Hepatocyte (in vitro differentiated cells): ENCODE measurements around the gene AFAP1. TPM values are rescaled to one million over a fixed set of nuclear protein-coding genes. Genes with fewer than 3 reads are reported as not detected.

Experiments used
- DNase-seq: peaks from one replicate; pipeline ENCODE4 v3.0.0-alpha.2; 2016; ENCODE audit warnings: low spot score
- H2AFZ ChIP-seq: fragments of 200-600 bp; sonication (generic); 2 replicates; pipeline ENCODE4 v1.6.0; 2016; ENCODE audit warnings: antibody characterized with exemption, mild to moderate bottlenecking
- H3K27ac ChIP-seq: fragments of 200-600 bp; sonication (generic); 2 replicates; pipeline ENCODE4 v1.5.1; 2016; ENCODE audit warnings: mild to moderate bottlenecking
- H3K27me3 ChIP-seq: fragments of 200-600 bp; sonication (generic); 2 replicates; pipeline ENCODE4 v1.6.1; 2016
- H3K36me3 ChIP-seq: fragments of 200-600 bp; sonication (generic); replicated peaks from 2 replicates; pipeline ENCODE4 v1.5.1; 2016; ENCODE audit warnings: low read depth; ENCODE audit not compliant: insufficient read depth
- H3K4me1 ChIP-seq: fragments of 200-600 bp; sonication (generic); 2 replicates; pipeline ENCODE4 v1.5.1; 2016; ENCODE audit warnings: mild to moderate bottlenecking, moderate library complexity; ENCODE audit not compliant: insufficient read depth
- H3K4me2 ChIP-seq: fragments of 200-600 bp; sonication (generic); 2 replicates; pipeline ENCODE4 v1.6.0; 2016
- H3K4me3 ChIP-seq: fragments of 200-600 bp; sonication (generic); 2 replicates; pipeline ENCODE4 v1.5.1; 2016; ENCODE audit warnings: mild to moderate bottlenecking
- H3K79me2 ChIP-seq: fragments of 200-600 bp; sonication (generic); 2 replicates; pipeline ENCODE4 v1.6.0; 2017; ENCODE audit warnings: mild to moderate bottlenecking
- H3K9me2 ChIP-seq: fragments of 200-600 bp; sonication (generic); replicated peaks from 2 replicates; pipeline ENCODE4 v1.6.0; 2017; ENCODE audit warnings: mild to moderate bottlenecking; ENCODE audit not compliant: insufficient read depth
- H3K9me3 ChIP-seq: fragments of 200-600 bp; sonication (generic); 2 replicates; pipeline ENCODE4 v1.5.1; 2016; ENCODE audit warnings: low read depth, mild to moderate bottlenecking
- H4K20me1 ChIP-seq: fragments of 200-600 bp; sonication (generic); 2 replicates; pipeline ENCODE4 v1.6.0; 2016; ENCODE audit warnings: mild to moderate bottlenecking; ENCODE audit not compliant: insufficient read depth, poor library complexity, severe bottlenecking
- EZH2 ChIP-seq: fragments of 200-600 bp; sonication (generic); IDR thresholded peaks from 2 replicates; pipeline ENCODE4 v1.6.1; 2016; ENCODE audit warnings: antibody characterized with exemption, mild to moderate bottlenecking, borderline replicate concordance
- EZH2phosphoT487 ChIP-seq: fragments of 200-600 bp; sonication (generic); IDR thresholded peaks from one replicate; pipeline ENCODE4 v1.6.1; 2018; ENCODE audit warnings: antibody characterized with exemption, mild to moderate bottlenecking, low read depth, moderate library complexity; ENCODE audit not compliant: unreplicated experiment, severe bottlenecking
- WGBS: methylation state at CpG from one replicate; pipeline ENCODE4 v1.1.6; 2016; ENCODE audit warnings: low lambda C conversion rate; ENCODE audit errors: missing lambda C conversion rate; 5-methylcytosine and 5-hydroxymethylcytosine counted together
- polyA plus RNA-seq: library from polyadenylated mRNA; unstranded; fragments of >200 nt; fragmentation: Nextera tagmentation; extraction: Ambion mirVana; gene quantifications from 2 replicates; pipeline ENCODE4 v1.2.1, GENCODE V29; 2016
- total RNA-seq: library from RNA; depleted of rRNA; stranded (reverse); fragments of >200 nt; gene quantifications from 2 replicates; pipeline ENCODE4 v1.2.3, GENCODE V29; 2014
- TF ChIP-seq, protein P1 (sequence below): fragments of 200-600 bp; sonication (generic); IDR thresholded peaks from 2 replicates; pipeline ENCODE4 v1.5.1; 2016; ENCODE audit warnings: antibody characterized with exemption, mild to moderate bottlenecking; ENCODE audit not compliant: poor library complexity

AFAP1 gene
- total and polyA plus RNA-seq, 2 experiments from 2014 or later: 9.3 to 16.2 TPM

DNA sequence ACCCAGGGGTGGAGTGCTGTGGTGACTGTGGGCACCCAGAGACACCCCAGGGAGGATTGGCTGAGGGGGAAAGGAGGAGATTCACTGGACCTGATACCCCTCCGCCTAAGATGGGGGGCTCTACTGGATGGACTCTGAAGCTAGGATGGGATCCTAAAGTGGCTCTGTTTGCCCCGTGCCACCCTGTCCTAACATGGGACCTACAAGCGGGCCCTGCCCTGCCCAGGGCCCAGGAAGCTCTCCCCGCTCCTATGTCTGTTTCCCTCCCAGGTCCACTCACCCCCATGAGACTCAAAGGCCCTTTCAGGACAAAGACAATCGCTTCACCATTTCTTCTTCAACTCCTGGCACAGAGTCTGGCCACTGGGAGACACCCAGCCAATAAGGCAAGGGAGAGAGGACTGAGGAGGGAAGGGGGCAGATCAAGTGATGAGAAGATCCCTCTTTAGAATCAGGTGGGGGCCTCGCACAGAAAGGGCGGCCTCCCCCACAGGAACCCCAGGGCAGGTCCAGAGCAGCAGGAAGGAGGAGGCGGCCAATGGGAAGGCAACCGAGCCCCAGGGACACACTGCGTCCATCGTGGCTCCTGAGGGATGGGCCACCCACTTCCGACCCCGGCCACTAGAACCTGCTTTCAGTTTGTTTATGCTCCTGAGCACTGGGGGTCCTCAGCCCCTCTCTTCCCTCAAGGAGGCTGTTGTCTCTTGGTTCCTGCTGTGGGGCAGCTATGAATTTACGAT lies 155.4 kb downstream of the AFAP1 start:
- no peak for TF ChIP-seq EZH2
- TF ChIP-seq, protein P1, sequence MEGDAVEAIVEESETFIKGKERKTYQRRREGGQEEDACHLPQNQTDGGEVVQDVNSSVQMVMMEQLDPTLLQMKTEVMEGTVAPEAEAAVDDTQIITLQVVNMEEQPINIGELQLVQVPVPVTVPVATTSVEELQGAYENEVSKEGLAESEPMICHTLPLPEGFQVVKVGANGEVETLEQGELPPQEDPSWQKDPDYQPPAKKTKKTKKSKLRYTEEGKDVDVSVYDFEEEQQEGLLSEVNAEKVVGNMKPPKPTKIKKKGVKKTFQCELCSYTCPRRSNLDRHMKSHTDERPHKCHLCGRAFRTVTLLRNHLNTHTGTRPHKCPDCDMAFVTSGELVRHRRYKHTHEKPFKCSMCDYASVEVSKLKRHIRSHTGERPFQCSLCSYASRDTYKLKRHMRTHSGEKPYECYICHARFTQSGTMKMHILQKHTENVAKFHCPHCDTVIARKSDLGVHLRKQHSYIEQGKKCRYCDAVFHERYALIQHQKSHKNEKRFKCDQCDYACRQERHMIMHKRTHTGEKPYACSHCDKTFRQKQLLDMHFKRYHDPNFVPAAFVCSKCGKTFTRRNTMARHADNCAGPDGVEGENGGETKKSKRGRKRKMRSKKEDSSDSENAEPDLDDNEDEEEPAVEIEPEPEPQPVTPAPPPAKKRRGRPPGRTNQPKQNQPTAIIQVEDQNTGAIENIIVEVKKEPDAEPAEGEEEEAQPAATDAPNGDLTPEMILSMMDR: no peak
- no peak for TF ChIP-seq EZH2phosphoT487
- no peaks in the 10 kb centered on the region for H4K20me1 ChIP-seq
- no peak for DNase-seq
- no peak overlapping the region for H3K4me3 ChIP-seq
- H3K27ac ChIP-seq: no peak overlapping the region
- 94% methylated on average over 14 of the region's 14 CpGs for WGBS
- no peaks in the 10 kb centered on the region for H3K36me3 ChIP-seq
- no peak overlapping the region for H3K4me2 ChIP-seq
- no peaks in the 10 kb centered on the region for H3K79me2 ChIP-seq
- no peaks in the 10 kb centered on the region for H3K9me2 ChIP-seq
- no peaks in the 10 kb centered on the region for H3K9me3 ChIP-seq
- H2AFZ ChIP-seq: no peak overlapping the region
- H3K27me3 ChIP-seq: no peaks in the 10 kb centered on the region
- H3K4me1 ChIP-seq: no peaks in the 10 kb centered on the region

DNA sequence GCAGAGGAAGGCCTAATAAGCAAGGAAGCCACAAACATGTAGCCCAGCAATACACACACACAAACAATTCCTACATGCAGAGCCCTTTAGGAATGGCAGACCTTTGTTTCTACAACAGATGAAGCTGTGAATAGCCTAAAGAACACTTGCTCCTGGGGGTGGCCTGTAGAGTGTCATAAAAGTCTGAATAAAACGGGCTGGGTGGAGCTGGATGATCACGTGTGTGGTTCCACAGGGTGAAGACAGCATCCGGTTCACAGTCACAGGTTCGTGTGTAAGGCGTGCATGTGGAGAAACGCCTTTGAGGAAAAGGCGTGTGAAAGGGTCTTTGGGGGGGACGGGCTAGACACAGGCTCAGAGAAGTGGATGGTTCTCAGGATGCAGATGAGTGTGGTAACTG lies 156.1 kb downstream of the AFAP1 start:
- no peaks in the 10 kb centered on the region for H4K20me1 ChIP-seq

DNA sequence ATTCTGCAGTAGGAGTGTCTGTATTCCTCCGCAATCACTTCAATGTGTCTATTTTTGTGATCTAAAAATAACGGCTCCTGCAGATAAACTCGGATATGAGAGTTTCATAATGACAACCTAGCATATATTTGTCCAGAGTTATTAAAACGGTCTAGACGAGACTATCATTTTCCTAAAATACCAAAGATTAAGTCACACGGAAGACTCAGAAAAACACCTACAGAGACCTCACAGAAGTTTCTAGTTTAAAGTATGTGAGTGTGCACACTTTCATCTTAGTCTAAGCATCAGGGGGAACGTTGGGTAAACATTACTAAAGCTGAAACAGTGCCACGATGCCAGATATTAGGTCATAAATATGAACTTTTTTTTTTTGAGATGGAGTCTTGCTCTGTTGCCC lies 156.9 kb downstream of the AFAP1 start:
- H3K9me3 ChIP-seq: no peaks in the 10 kb centered on the region
- H3K4me2 ChIP-seq: no peak overlapping the region
- H3K27ac ChIP-seq: no peak overlapping the region
- H3K36me3 ChIP-seq: no peaks in the 10 kb centered on the region
- no peak for TF ChIP-seq EZH2
- TF ChIP-seq, protein P1: no peak
- no peak for TF ChIP-seq EZH2phosphoT487
- no peaks in the 10 kb centered on the region for H3K9me2 ChIP-seq
- H3K79me2 ChIP-seq: no peaks in the 10 kb centered on the region
- H2AFZ ChIP-seq: no peak overlapping the region
- H3K4me1 ChIP-seq: no peaks in the 10 kb centered on the region
- DNase-seq: no peak
- WGBS: 72% methylated on average over 8 of the region's 8 CpGs
- no peak overlapping the region for H3K4me3 ChIP-seq
- H3K27me3 ChIP-seq: no peaks in the 10 kb centered on the region
- no peaks in the 10 kb centered on the region for H4K20me1 ChIP-seq

More for the DNA sequence above, 156.1 kb downstream of the AFAP1 start:
- no peak overlapping the region for H2AFZ ChIP-seq
- H3K27me3 ChIP-seq: no peaks in the 10 kb centered on the region
- no peak overlapping the region for H3K27ac ChIP-seq
- H3K79me2 ChIP-seq: no peaks in the 10 kb centered on the region
- no peak overlapping the region for H3K4me2 ChIP-seq
- H3K9me3 ChIP-seq: no peaks in the 10 kb centered on the region
- no peak overlapping the region for H3K4me3 ChIP-seq
- H3K36me3 ChIP-seq: no peaks in the 10 kb centered on the region
- no peak for DNase-seq
- no peaks in the 10 kb centered on the region for H3K4me1 ChIP-seq
- TF ChIP-seq, protein P1: no peak
- TF ChIP-seq EZH2phosphoT487 (no peak), EZH2 (no peak)
- H3K9me2 ChIP-seq: no peaks in the 10 kb centered on the region
- 91% methylated on average over 8 of the region's 8 CpGs for WGBS
